ENCODE results near the gene CD200R1L.

- TF ChIP-seq CTCF (IDR thresholded peaks at IDR 0.05; ENCODE audit: low read length) (no peak), EZH2 (IDR thresholded peaks at IDR 0.05; ENCODE audit: borderline replicate concordance, low read length) (no peak)
Observed at GRCh38 chr3:112858410-112859069, 11.9 kb upstream of the CD200R1L start.

All from OCI-LY1 (cell line).